Adrenal gland (tissue), 5 donors: Measurements from ENCODE around the gene MTF1.

ENCODE experiments used
- CTCF ChIP-seq, 6 experiments: fragments of 450-650 bp in 4 of 6; fragments of 200-600 bp in 2 of 6; sonication (generic) in 1 of 6; IDR thresholded peaks; 1 replicate in 5 of 6; 2 replicates in 1 of 6; pipeline versions ENCODE4 v1.5.1 to v1.8.0; 2016 to 2021; ENCODE audit warnings: antibody characterized with exemption in 6 of 6, mild to moderate bottlenecking in 2 of 6, moderate library complexity in 1 of 6
- POLR2A ChIP-seq, 2 donors: fragments of 450-650 bp; IDR thresholded peaks; one replicate each; pipeline ENCODE4 v1.6.1; 2017; ENCODE audit warnings: antibody characterized with exemption in 2 of 2, mild to moderate bottlenecking in 2 of 2, moderate library complexity in 1 of 2
- donor health status: DM: no; HTN: no; CAD: no.

- TF ChIP-seq CTCF (IDR thresholded peaks at IDR 0.05) (no peak), POLR2A (IDR thresholded peaks at IDR 0.05) (no peak)
These were observed 42.0 kb upstream of the MTF1 start for GRCh38 chr1:37901191-37901892.
